ENCODE results near the gene ABCC9. TPM values are rescaled to one million over a fixed set of nuclear protein-coding genes. Genes with fewer than 3 reads are reported as not detected.

The ABCC9 gene
- total RNA-seq, 2 donors from 2014 or later: 0.04 TPM; not detected in 1

Other genes with a start within 250 kb of the ABCC9 start
- gene KCNJ8, start 166.7 kb downstream of the ABCC9 start, total RNA-seq: not detected
- gene CMAS, start 104.8 kb upstream of the ABCC9 start, total RNA-seq: 10 to 100 TPM; 57.7 to 63.2 TPM

Measured in activated T-helper 17 cell treated with anti-CD3 and anti-CD28 coated beads, Interleukin-2, amount 50 U/mL, for 72 hours (primary cell).